Measurements from ENCODE around the gene MTX1. TPM values are rescaled to one million over a fixed set of nuclear protein-coding genes. Genes with fewer than 3 reads are reported as not detected.

Gene MTX1
- polyA plus RNA-seq, 2 of the 4 experiments (the other 2 are of a cell fraction), result 53.4 to 67.1 TPM

- CTCF ChIA-PET, result interaction anchor here (0.7 to 16.5 kb wide), 3 partner anchors 12 to 60 kb away, joined by 3 to 326 read pairs (median 3); no protein-coding TSS in a partner anchor
- no peak for FAIRE-seq
- POLR2A ChIA-PET, result interaction anchor here (0.6 to 1.8 kb wide), 5 partner anchors 11 to 348 kb away, joined by 3 to 25 read pairs (median 4); partner anchors contain the start of genes CLK2, FDPS and MSTO1
- TF ChIP-seq HEYL (CRISPR knock-in tag; IDR thresholded peaks at IDR 0.05), result no peak
- no peak for TF ChIP-seq ZNF302 (CRISPR knock-in tag; IDR thresholded peaks at IDR 0.05)
- no peak for TF ChIP-seq CTCF (IDR thresholded peaks at IDR 0.05)
- no peak for TF ChIP-seq HDAC2 (IDR thresholded peaks at IDR 0.05)
- no peak for TF ChIP-seq SREBF2 (IDR thresholded peaks at IDR 0.05)
- TF ChIP-seq ESRRA (IDR thresholded peaks at IDR 0.05; ENCODE audit: borderline replicate concordance, low read length), result no peak
- TF ChIP-seq HMGXB4 (CRISPR knock-in tag; IDR thresholded peaks at IDR 0.05; ENCODE audit: borderline replicate concordance), result no peak
- TF ChIP-seq ATOH8 (CRISPR knock-in tag; IDR thresholded peaks at IDR 0.05; ENCODE audit: low read depth), result 0 out of 2 replicates have a peak, but pooled peaks have one; percentile 32
- peak; percentile 90 for TF ChIP-seq FOSB (CRISPR knock-in tag; IDR thresholded peaks at IDR 0.05)
- no peak for TF ChIP-seq RAD21 (conservative IDR thresholded peaks at IDR 0.05 in 1 of 2, IDR thresholded peaks at IDR 0.05 in 1 of 2)
- TF ChIP-seq CHD2 (IDR thresholded peaks at IDR 0.05; ENCODE audit: low read length, partially characterized antibody), result peak; percentile 89
- TF ChIP-seq TFCP2L1 (CRISPR knock-in tag; IDR thresholded peaks at IDR 0.05), result peak; percentile 56; the same call in 1 of the 2 replicates
- TF ChIP-seq USF2 (IDR thresholded peaks at IDR 0.05), result peak; percentile 99
- peak; percentile 82 to 87 for TF ChIP-seq JUN (IDR thresholded peaks at IDR 0.05)
- no peak for TF ChIP-seq ZC3H11A (IDR thresholded peaks at IDR 0.05)
- TF ChIP-seq HES2 (IDR thresholded peaks at IDR 0.05), result no peak
- TF ChIP-seq PBX3 (IDR thresholded peaks at IDR 0.05), result peak; percentile 80
- no peak for TF ChIP-seq RNF2 (IDR thresholded peaks at IDR 0.05; ENCODE audit: borderline replicate concordance, low read depth)
- TF ChIP-seq POLR2A (IDR thresholded peaks at IDR 0.05; ENCODE audit: low read length), result peak; percentile 84
- TF ChIP-seq REST (IDR thresholded peaks at IDR 0.05), result peak; percentile 86
- no peak for TF ChIP-seq ZFP36 (IDR thresholded peaks at IDR 0.05; ENCODE audit: borderline replicate concordance, partially characterized antibody)
- TF ChIP-seq EHF (CRISPR knock-in tag; IDR thresholded peaks at IDR 0.05), result 0 out of 2 replicates have a peak, but pooled peaks have one; percentile 52
- TF ChIP-seq CHD4 (IDR thresholded peaks at IDR 0.05; ENCODE audit: borderline replicate concordance), result no peak
- TF ChIP-seq CBX8 (IDR thresholded peaks at IDR 0.05), result no peak
- TF ChIP-seq FOXS1 (CRISPR knock-in tag; IDR thresholded peaks at IDR 0.05), result no peak
- no peak for TF ChIP-seq TP53 (CRISPR knock-in tag; IDR thresholded peaks at IDR 0.05)
- 0 out of 2 replicates have a peak, but pooled peaks have one; percentile 56 for TF ChIP-seq HOXB5 (CRISPR knock-in tag; IDR thresholded peaks at IDR 0.05)
- no peak for TF ChIP-seq CBX2 (IDR thresholded peaks at IDR 0.05; ENCODE audit: borderline replicate concordance, low read depth)
- peak; percentile 86 for TF ChIP-seq POLR2AphosphoS2 (conservative IDR thresholded peaks at IDR 0.05; ENCODE audit: low read length)
Measured at GRCh38 chr1:155261852-155262673, 53.6 kb downstream of the MTX1 start, which contains the start of gene SCAMP3. TSS of gene SCAMP3 (minus strand) at chr1:155262360. CDS start at chr1:155262151, 209 bp downstream.

More at GRCh38 chr1:155261852-155262673, 53.6 kb downstream of the MTX1 start, which contains the start of gene SCAMP3:
- peaks cover 14% of the 10 kb centered on the region for H3K4me1 ChIP-seq
- peak; percentile 96 to 98 for ATAC-seq
- peak within 1 kb of the TSS; percentile 98 for H3K4me2 ChIP-seq
- DNase-seq (ENCODE audit: low read depth in 1 of 2, low spot score in 1 of 2), result peak; percentile 99 to 100
- WGBS (ENCODE audit: missing lambda C conversion rate), result under 1% methylated on average over 36 of the region's 47 CpGs
- H3K4me3 ChIP-seq, result peak within 1 kb of the TSS; percentile 86
- H3K27ac ChIP-seq, result peak within 1 kb of the TSS; percentile 88 to 97
- no peaks in the 10 kb centered on the region for H3K9me3 ChIP-seq
